ENCODE data around the gene COMTD1.
A peak's percentile ranks its signal among the peaks of the same experiment; 100 is the strongest.

COMTD1 gene

DNA sequence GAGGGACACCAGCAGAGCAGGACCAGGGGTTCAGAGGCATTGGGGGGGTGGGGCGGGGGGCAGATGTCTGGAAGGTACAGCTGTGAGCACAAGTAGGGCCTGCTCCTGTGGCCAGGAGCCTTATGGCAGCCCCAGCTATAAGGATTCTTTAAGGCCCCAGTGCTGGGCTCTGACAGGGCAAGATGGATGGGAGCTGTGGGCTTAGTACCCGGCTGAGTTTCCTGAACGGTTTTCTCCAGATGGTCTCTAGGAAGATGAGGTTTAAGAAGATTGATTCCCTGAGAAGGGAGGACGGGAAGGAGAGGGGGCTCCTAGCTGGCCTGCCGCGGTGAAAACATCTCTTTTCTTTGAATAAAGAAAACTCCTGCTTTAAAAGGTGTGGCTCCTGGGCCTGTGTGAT is 30.1 kb upstream of the COMTD1 start:
- Histone ChIP-seq H3K4me1 (ENCODE audit: control insufficient read depth in 1 of 2, insufficient read depth in 2 of 2, low read length in 2 of 2) (peaks cover 0 to 4% of the 10 kb centered on the region in 2 donors), H3K4me3 (ENCODE audit: low read depth in 1 of 2, low read length in 2 of 2) (no peak overlapping the region), H3K27ac (ENCODE audit: low read length) (no peak overlapping the region), H3K9me3 (ENCODE audit: control insufficient read depth in 1 of 2, low read length in 2 of 2) (peaks cover 0 to 2% of the 10 kb centered on the region in 2 donors), H3K27me3 (ENCODE audit: low read depth, low read length) (no peaks in the 10 kb centered on the region), H3K36me3 (ENCODE audit: control insufficient read depth in 1 of 2, insufficient read depth in 2 of 2, low read length in 2 of 2) (no peaks in the 10 kb centered on the region)

DNA sequence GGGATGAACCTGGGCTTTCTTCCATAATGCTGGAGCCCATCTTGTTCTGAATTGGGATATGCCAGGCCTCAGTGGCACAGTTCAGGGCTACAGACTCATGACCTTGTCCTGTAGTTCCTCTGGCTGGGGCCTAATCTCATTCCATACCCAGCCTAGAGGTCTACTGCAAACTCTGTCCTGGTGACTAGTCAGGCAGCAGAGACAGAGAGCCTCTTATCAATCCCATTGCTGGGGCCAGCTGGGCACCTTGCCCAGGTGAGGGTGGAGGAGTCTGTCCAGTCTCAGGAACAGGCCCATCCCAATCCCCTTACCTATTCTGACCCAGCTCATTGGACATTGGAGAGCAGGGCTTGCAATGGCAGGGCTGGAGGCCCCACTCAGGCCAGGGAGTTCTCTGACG is 28.0 kb upstream of the COMTD1 start:
- peaks cover 0 to 4% of the 10 kb centered on the region in 2 donors for H3K4me1 ChIP-seq (ENCODE audit: control insufficient read depth in 1 of 2, insufficient read depth in 2 of 2, low read length in 2 of 2)
- H3K27me3 ChIP-seq (ENCODE audit: low read depth, low read length), result no peaks in the 10 kb centered on the region
- peaks cover 0 to 4% of the 10 kb centered on the region in 2 donors for H3K9me3 ChIP-seq (ENCODE audit: control insufficient read depth in 1 of 2, low read length in 2 of 2)
- H3K36me3 ChIP-seq (ENCODE audit: control insufficient read depth in 1 of 2, insufficient read depth in 2 of 2, low read length in 2 of 2), result no peaks in the 10 kb centered on the region
- no peak overlapping the region for H3K27ac ChIP-seq (ENCODE audit: low read length)
- no peak overlapping the region for H3K4me3 ChIP-seq (ENCODE audit: low read depth in 1 of 2, low read length in 2 of 2)

- no peaks in the 10 kb centered on the region for H3K36me3 ChIP-seq (ENCODE audit: control insufficient read depth in 1 of 2, insufficient read depth in 2 of 2, low read length in 2 of 2)
Observed at GRCh38 chr10:75261813-75262705, 26.3 kb upstream of the COMTD1 start.

DNA sequence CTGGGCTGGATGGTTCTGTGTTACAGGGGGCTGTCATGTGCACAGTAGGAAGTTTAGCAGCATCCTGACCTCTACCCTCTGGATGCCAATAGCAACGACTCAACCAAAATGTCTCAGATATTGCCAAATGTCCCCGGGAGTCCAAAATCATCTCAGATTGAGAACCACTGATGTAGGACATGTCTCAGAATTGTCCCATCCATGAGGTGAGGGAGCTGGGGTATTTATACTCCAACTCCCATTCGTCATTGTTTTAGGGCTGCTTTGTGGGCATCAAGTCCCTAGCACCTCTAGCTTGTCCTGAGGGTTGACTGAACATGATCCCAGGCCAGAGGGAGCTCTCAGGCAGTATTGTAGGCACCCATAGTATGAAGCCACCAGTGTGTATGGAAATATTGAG is 25.2 kb upstream of the COMTD1 start:
- H3K27ac ChIP-seq (ENCODE audit: low read length), result no peak overlapping the region
- H3K27me3 ChIP-seq (ENCODE audit: low read depth, low read length), result no peaks in the 10 kb centered on the region
- H3K9me3 ChIP-seq (ENCODE audit: control insufficient read depth in 1 of 2, low read length in 2 of 2), result peaks cover 0 to 4% of the 10 kb centered on the region in 2 donors
- no peak overlapping the region for H3K4me3 ChIP-seq (ENCODE audit: low read depth in 1 of 2, low read length in 2 of 2)
- peaks cover 0 to 4% of the 10 kb centered on the region in 2 donors for H3K4me1 ChIP-seq (ENCODE audit: control insufficient read depth in 1 of 2, insufficient read depth in 2 of 2, low read length in 2 of 2)
- no peaks in the 10 kb centered on the region for H3K36me3 ChIP-seq (ENCODE audit: control insufficient read depth in 1 of 2, insufficient read depth in 2 of 2, low read length in 2 of 2)

More at GRCh38 chr10:75261813-75262705, 26.3 kb upstream of the COMTD1 start:
- no peaks in the 10 kb centered on the region for H3K27me3 ChIP-seq (ENCODE audit: low read depth, low read length)
- no peak overlapping the region for H3K4me3 ChIP-seq (ENCODE audit: low read depth in 1 of 2, low read length in 2 of 2)
- peaks cover 0 to 4% of the 10 kb centered on the region in 2 donors for H3K4me1 ChIP-seq (ENCODE audit: control insufficient read depth in 1 of 2, insufficient read depth in 2 of 2, low read length in 2 of 2)
- H3K9me3 ChIP-seq (ENCODE audit: control insufficient read depth in 1 of 2, low read length in 2 of 2), result peaks cover 0 to 4% of the 10 kb centered on the region in 2 donors
- no peak overlapping the region for H3K27ac ChIP-seq (ENCODE audit: low read length)

DNA sequence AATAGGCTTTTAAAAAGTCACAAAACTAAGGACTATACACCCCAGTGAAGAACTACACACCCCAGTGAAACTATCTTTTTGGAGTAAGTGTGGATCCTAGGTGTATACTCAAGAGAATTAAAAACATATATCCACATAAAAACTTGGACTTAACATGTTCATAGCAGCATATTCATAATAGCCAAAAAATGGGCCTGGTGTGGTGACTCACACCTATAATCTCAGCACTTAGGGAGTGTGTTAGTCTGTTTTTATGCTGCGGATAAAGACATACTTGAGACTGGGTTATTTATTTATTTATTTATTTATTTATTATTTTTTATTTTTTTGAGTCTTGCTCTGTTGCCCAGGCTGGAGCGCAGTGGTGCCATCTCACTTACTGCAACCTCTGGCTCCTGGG is 19.0 kb upstream of the COMTD1 start:
- no peaks in the 10 kb centered on the region for H3K27me3 ChIP-seq (ENCODE audit: low read depth, low read length)
- H3K4me1 ChIP-seq (ENCODE audit: control insufficient read depth in 1 of 2, insufficient read depth in 2 of 2, low read length in 2 of 2), result no peaks in the 10 kb centered on the region
- H3K36me3 ChIP-seq (ENCODE audit: control insufficient read depth in 1 of 2, insufficient read depth in 2 of 2, low read length in 2 of 2), result no peaks in the 10 kb centered on the region
- no peak overlapping the region for H3K27ac ChIP-seq (ENCODE audit: low read length)
- peaks cover 10 to 13% of the 10 kb centered on the region in 2 donors for H3K9me3 ChIP-seq (ENCODE audit: control insufficient read depth in 1 of 2, low read length in 2 of 2)
- no peak overlapping the region for H3K4me3 ChIP-seq (ENCODE audit: low read depth in 1 of 2, low read length in 2 of 2)

DNA sequence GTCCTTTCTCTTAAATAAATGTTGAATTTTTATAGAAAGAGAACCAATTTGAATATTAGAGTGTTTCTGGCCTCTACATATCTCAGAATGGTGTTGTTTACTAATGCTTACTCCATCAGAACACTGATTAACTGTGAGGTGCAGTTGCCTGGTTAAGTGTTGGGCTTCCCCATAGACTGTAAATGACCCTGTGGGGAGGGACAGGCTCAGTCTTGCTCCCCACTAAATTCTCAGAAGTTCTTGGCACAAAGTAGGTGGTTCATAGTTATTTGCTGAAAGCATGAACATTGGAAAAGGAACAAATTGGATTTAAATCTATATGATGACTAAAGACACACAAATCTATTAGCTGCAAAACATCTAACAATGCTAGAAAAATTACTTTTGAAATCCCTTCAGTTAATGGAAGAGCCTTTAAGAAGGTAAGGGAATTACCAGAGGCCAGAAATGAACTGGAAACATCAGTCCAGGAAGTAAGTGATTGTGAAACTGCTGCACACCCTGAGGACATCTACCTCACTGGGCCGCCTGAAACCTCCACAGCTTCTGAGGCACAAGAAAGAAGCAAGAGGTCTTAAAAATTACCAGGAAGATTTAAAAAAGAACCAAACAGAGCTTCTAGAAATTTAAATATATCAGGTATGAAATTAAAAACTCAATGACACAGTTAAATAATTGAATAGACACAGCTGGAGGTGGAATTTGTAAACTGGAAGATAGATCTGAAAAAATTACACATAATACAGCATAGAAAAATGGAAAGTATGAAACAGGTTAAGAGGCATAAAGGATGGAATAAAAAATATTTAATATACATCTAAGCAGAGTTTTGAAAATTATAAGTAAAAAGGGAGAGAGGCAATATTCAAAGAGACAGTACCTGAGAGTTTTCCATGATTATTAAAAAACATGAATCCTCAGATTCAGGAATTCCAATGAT is 17.8 kb upstream of the COMTD1 start:
- H3K9me3 ChIP-seq (ENCODE audit: control insufficient read depth in 1 of 2, low read length in 2 of 2), result peaks cover 10 to 13% of the 10 kb centered on the region in 2 donors
- H3K27ac ChIP-seq (ENCODE audit: low read length), result no peak overlapping the region
- no peaks in the 10 kb centered on the region for H3K4me1 ChIP-seq (ENCODE audit: control insufficient read depth in 1 of 2, insufficient read depth in 2 of 2, low read length in 2 of 2)
- H3K36me3 ChIP-seq (ENCODE audit: control insufficient read depth in 1 of 2, insufficient read depth in 2 of 2, low read length in 2 of 2), result no peaks in the 10 kb centered on the region
- no peaks in the 10 kb centered on the region for H3K27me3 ChIP-seq (ENCODE audit: low read depth, low read length)
- H3K4me3 ChIP-seq (ENCODE audit: low read depth in 1 of 2, low read length in 2 of 2), result peak overlapping the region in 1 of 2 donors; percentile 3

DNA sequence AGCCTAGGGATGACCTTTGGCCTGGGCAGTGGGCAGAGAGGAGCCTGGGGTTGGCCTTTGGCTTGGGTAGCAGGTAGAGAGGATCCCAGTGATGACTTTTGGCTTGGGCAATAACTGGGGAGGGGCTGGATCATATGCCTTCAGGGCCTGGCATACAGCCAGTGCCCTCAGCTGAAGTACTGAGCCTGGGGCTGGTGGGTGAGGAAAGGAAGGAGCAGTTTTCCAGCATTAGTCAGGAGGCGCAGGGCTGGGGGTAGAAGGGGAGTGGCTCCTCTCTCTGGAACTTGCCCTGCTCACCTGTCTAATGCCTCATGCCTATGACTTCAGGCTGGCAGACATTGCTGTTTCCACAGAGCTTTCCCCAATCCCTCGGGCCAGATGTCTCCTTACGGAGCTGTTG is 15.2 kb upstream of the COMTD1 start:
- H3K4me3 ChIP-seq (ENCODE audit: low read depth in 1 of 2, low read length in 2 of 2), result no peak overlapping the region
- no peaks in the 10 kb centered on the region for H3K36me3 ChIP-seq (ENCODE audit: control insufficient read depth in 1 of 2, insufficient read depth in 2 of 2, low read length in 2 of 2)
- H3K27ac ChIP-seq (ENCODE audit: low read length), result no peak overlapping the region
- no peaks in the 10 kb centered on the region for H3K27me3 ChIP-seq (ENCODE audit: low read depth, low read length)
- H3K4me1 ChIP-seq (ENCODE audit: control insufficient read depth in 1 of 2, insufficient read depth in 2 of 2, low read length in 2 of 2), result no peaks in the 10 kb centered on the region
- H3K9me3 ChIP-seq (ENCODE audit: control insufficient read depth in 1 of 2, low read length in 2 of 2), result peaks cover 10 to 13% of the 10 kb centered on the region in 2 donors

- peaks cover 2 to 4% of the 10 kb centered on the region in 2 donors for H3K9me3 ChIP-seq (ENCODE audit: control insufficient read depth in 1 of 2, low read length in 2 of 2)
- H3K27me3 ChIP-seq (ENCODE audit: low read depth, low read length), result no peaks in the 10 kb centered on the region
- no peak overlapping the region for H3K27ac ChIP-seq (ENCODE audit: low read length)
- no peaks in the 10 kb centered on the region for H3K4me1 ChIP-seq (ENCODE audit: control insufficient read depth in 1 of 2, insufficient read depth in 2 of 2, low read length in 2 of 2)
- no peak overlapping the region for H3K4me3 ChIP-seq (ENCODE audit: low read depth in 1 of 2, low read length in 2 of 2)
- H3K36me3 ChIP-seq (ENCODE audit: control insufficient read depth in 1 of 2, insufficient read depth in 2 of 2, low read length in 2 of 2), result no peaks in the 10 kb centered on the region
Observed at GRCh38 chr10:75247797-75248196, 12.0 kb upstream of the COMTD1 start.

GRCh38 chr10:75246506-75246905 is 10.7 kb upstream of the COMTD1 start:
- H3K27ac ChIP-seq (ENCODE audit: low read length), result no peak overlapping the region
- no peaks in the 10 kb centered on the region for H3K36me3 ChIP-seq (ENCODE audit: control insufficient read depth in 1 of 2, insufficient read depth in 2 of 2, low read length in 2 of 2)
- no peaks in the 10 kb centered on the region for H3K4me1 ChIP-seq (ENCODE audit: control insufficient read depth in 1 of 2, insufficient read depth in 2 of 2, low read length in 2 of 2)
- no peak overlapping the region for H3K4me3 ChIP-seq (ENCODE audit: low read depth in 1 of 2, low read length in 2 of 2)
- H3K27me3 ChIP-seq (ENCODE audit: low read depth, low read length), result no peaks in the 10 kb centered on the region
- no peaks in the 10 kb centered on the region for H3K9me3 ChIP-seq (ENCODE audit: control insufficient read depth in 1 of 2, low read length in 2 of 2)

- Histone ChIP-seq H3K27ac (ENCODE audit: low read length) (no peak overlapping the region), H3K36me3 (ENCODE audit: control insufficient read depth in 1 of 2, insufficient read depth in 2 of 2, low read length in 2 of 2) (no peaks in the 10 kb centered on the region), H3K9me3 (ENCODE audit: control insufficient read depth in 1 of 2, low read length in 2 of 2) (no peaks in the 10 kb centered on the region), H3K27me3 (ENCODE audit: low read depth, low read length) (no peaks in the 10 kb centered on the region), H3K4me3 (ENCODE audit: low read depth in 1 of 2, low read length in 2 of 2) (no peak overlapping the region), H3K4me1 (ENCODE audit: control insufficient read depth in 1 of 2, insufficient read depth in 2 of 2, low read length in 2 of 2) (no peaks in the 10 kb centered on the region)
Observed at GRCh38 chr10:75245354-75246250, 9.8 kb upstream of the COMTD1 start.

Data from muscle layer of duodenum (tissue), 2 donors.